ENCODE data around the gene TACSTD2.

GRCh38 chr1:58596631-58597052 lies 19.6 kb upstream of the TACSTD2 start:
- TF ChIP-seq POLR2AphosphoS5 (IDR thresholded peaks at IDR 0.05) (no peak), CTCF (IDR thresholded peaks at IDR 0.05) (no peak)
